Spleen (tissue), 11 donors: ENCODE measurements around the gene GTF3C5. TPM values are rescaled to one million over a fixed set of nuclear protein-coding genes. Genes with fewer than 3 reads are reported as not detected.

Experiments
- DNase-seq: peaks from one replicate; pipeline ENCODE4 v3.0.0-alpha.2; 2020
- H3K27ac ChIP-seq, 8 donors: fragments of 200-600 bp; sonication (generic) in 7 of 8; 1 replicate in 4 of 8; 2 replicates in 4 of 8; pipeline versions ENCODE4 v1.5.0 to v1.8.0; 2016 to 2021; ENCODE audit warnings: inconsistent platforms in 4 of 8, mild to moderate bottlenecking in 4 of 8, moderate library complexity in 1 of 8
- H3K27me3 ChIP-seq, 7 donors: fragments of 200-600 bp; sonication (generic) in 6 of 7; replicated peaks in 1 of 7; 1 replicate in 4 of 7; 2 replicates in 3 of 7; pipeline versions ENCODE4 v1.5.0 to v1.8.0; 2016 to 2021; ENCODE audit warnings: inconsistent platforms in 3 of 7, mild to moderate bottlenecking in 1 of 7
- H3K36me3 ChIP-seq, 6 donors: fragments of 200-600 bp; sonication (generic) in 5 of 6; 1 replicate in 4 of 6; 2 replicates in 2 of 6; pipeline versions ENCODE4 v1.5.0 to v1.8.0; 2016 to 2021; ENCODE audit warnings: inconsistent platforms in 2 of 6
- H3K4me1 ChIP-seq, 6 donors: fragments of 200-600 bp; sonication (generic) in 5 of 6; 1 replicate in 3 of 6; 2 replicates in 3 of 6; pipeline versions ENCODE4 v1.5.0 to v1.8.0; 2016 to 2021; ENCODE audit warnings: inconsistent platforms in 3 of 6
- H3K4me3 ChIP-seq, 8 donors: fragments of 200-600 bp; sonication (generic) in 7 of 8; 1 replicate in 4 of 8; 2 replicates in 4 of 8; pipeline versions ENCODE4 v1.5.0 to v1.8.0; 2016 to 2021; ENCODE audit warnings: inconsistent platforms in 4 of 8, mild to moderate bottlenecking in 4 of 8, moderate library complexity in 2 of 8
- H3K9me3 ChIP-seq, 8 donors: fragments of 200-600 bp; sonication (generic) in 7 of 8; 1 replicate in 4 of 8; 2 replicates in 4 of 8; pipeline versions ENCODE4 v1.5.0 to v1.8.0; 2016 to 2021; ENCODE audit warnings: inconsistent platforms in 4 of 8
- CTCF ChIP-seq, 11 experiments: fragments of 200-600 bp in 7 of 11; fragments of 450-650 bp in 4 of 11; sonication (generic) in 4 of 11; IDR thresholded peaks in 8 of 11; conservative IDR thresholded peaks in 3 of 11; 1 replicate in 7 of 11; 2 replicates in 4 of 11; pipeline versions ENCODE4 v1.4.0 to v1.8.0; 2016 to 2021; ENCODE audit warnings: antibody characterized with exemption in 11 of 11, inconsistent platforms in 4 of 11, mild to moderate bottlenecking in 1 of 11
- POLR2A ChIP-seq, 3 donors: fragments of 450-650 bp; IDR thresholded peaks; one replicate each; pipeline ENCODE4 v1.5.1; 2017; ENCODE audit warnings: antibody characterized with exemption in 3 of 3, mild to moderate bottlenecking in 1 of 3
- POLR2AphosphoS5 ChIP-seq, 3 donors: sonication (generic); formaldehyde crosslinking; IDR thresholded peaks; one replicate each; pipeline ENCODE4 v1.5.1; 2017; ENCODE audit warnings: antibody characterized with exemption in 3 of 3
- WGBS, 5 donors: extraction: QIAGEN DNeasy Blood & Tissue Kit in 3 of 5; methylation state at CpG; one replicate each; pipeline versions ENCODE4 v1.1.5 to v1.1.7; 2013 to 2018; 5-methylcytosine and 5-hydroxymethylcytosine counted together
- intact Hi-C: fragments of 100-400 bp; cut with DNase I; formaldehyde crosslinking; loops from one replicate; pipeline ENCODE4 v1.15.0; 2023; ENCODE audit warnings: low total_unique reads
- polyA plus RNA-seq, 3 donors: library from polyadenylated mRNA; stranded (reverse); fragments of 200-250 nt; gene quantifications; one replicate each; pipeline ENCODE4 v1.2.1, GENCODE V29; 2013
- total RNA-seq, 7 donors: library from RNA; depleted of rRNA in 3 of 7; stranded (reverse); fragments of >200 nt in 3 of 7; fragmentation: NEBNext Ultra II Directional in 4 of 7; extraction: Animal tissue kit (Norgen Biotek cat#: 25700) in 4 of 7; gene quantifications; one replicate each; pipeline versions ENCODE4 v1.1.0 to v1.2.1, GENCODE V29; 2016 to 2021
- donor health status: healthy with polysubstance abuse.
- donor health status: DM: no; HTN: no; CAD: no; lungs with moderate emphysema.
- donor health status: DM: no; HTN: no; CAD: no.
- donor health status: Bipolar disorder and iron deficiency.
- donor health status: healthy.
- donor health status: DM: no; HTN: no; CAD: no.
- donor health status: DM: yes; HTN: yes; CAD: no.

GTF3C5 gene
- total and polyA plus RNA-seq, 10 donors: 34.9 to 64.4 (median 47.5) TPM

- no peak for TF ChIP-seq POLR2AphosphoS5 (IDR thresholded peaks at IDR 0.05)
- no peak for TF ChIP-seq POLR2A (IDR thresholded peaks at IDR 0.05)
- TF ChIP-seq CTCF (IDR thresholded peaks at IDR 0.05 in 8 of 11, conservative IDR thresholded peaks at IDR 0.05 in 3 of 11): no peak
- 95 to 100% (median 97%) methylated on average over 3 of the region's 3 CpGs for WGBS, 5 donors
- intact Hi-C loops: no loop called here
- H3K36me3 ChIP-seq: peaks cover 9 to 36% (median 31%) of the 10 kb centered on the region in 6 donors
- peaks cover 0 to 30% (median 21%) of the 10 kb centered on the region in 8 donors for H3K9me3 ChIP-seq
- no peak overlapping the region for H3K4me3 ChIP-seq
- H3K4me1 ChIP-seq: peaks cover 0 to 6% (median 0%) of the 10 kb centered on the region in 6 donors
- H3K27ac ChIP-seq: no peak overlapping the region
- no peak for DNase-seq
- H3K27me3 ChIP-seq: no peaks in the 10 kb centered on the region
These were observed 64.1 kb downstream of the GTF3C5 start for GRCh38 chr9:133094842-133095393.

- WGBS, 5 donors: 87 to 97% (median 88%) methylated on average over 15 to 16 of the region's 16 CpGs
- intact Hi-C loops: no loop called here
- H3K9me3 ChIP-seq: peaks cover 0 to 30% (median 21%) of the 10 kb centered on the region in 8 donors
- TF ChIP-seq POLR2A (IDR thresholded peaks at IDR 0.05) (no peak), POLR2AphosphoS5 (IDR thresholded peaks at IDR 0.05) (peak in 2 of 3 donors; percentile 24 to 44), CTCF (IDR thresholded peaks at IDR 0.05 in 8 of 11, conservative IDR thresholded peaks at IDR 0.05 in 3 of 11) (no peak)
- no peak overlapping the region for H3K27ac ChIP-seq
- no peak overlapping the region for H3K4me3 ChIP-seq
- H3K36me3 ChIP-seq: peaks cover 9 to 70% (median 63%) of the 10 kb centered on the region in 6 donors
- H3K27me3 ChIP-seq: no peaks in the 10 kb centered on the region
- DNase-seq: peak; percentile 58
- H3K4me1 ChIP-seq: peaks cover 0 to 8% (median 1%) of the 10 kb centered on the region in 6 donors
These were observed 67.4 kb downstream of the GTF3C5 start for GRCh38 chr9:133098104-133098754.

- WGBS, 5 donors: 81 to 98% (median 85%) methylated on average over 3 to 5 of the region's 5 CpGs
- TF ChIP-seq POLR2A (IDR thresholded peaks at IDR 0.05) (no peak), POLR2AphosphoS5 (IDR thresholded peaks at IDR 0.05) (peak in 1 of 3 donors; percentile 57)
- intact Hi-C loops: no loop called here
- Histone ChIP-seq H3K27me3 (no peaks in the 10 kb centered on the region), H3K4me1 (peaks cover 0 to 15% (median 6%) of the 10 kb centered on the region in 6 donors), H3K36me3 (peaks cover 12 to 76% (median 69%) of the 10 kb centered on the region in 6 donors), H3K9me3 (peaks cover 0 to 30% (median 21%) of the 10 kb centered on the region in 8 donors), H3K27ac (no peak overlapping the region), H3K4me3 (no peak overlapping the region)
- DNase-seq: peak; percentile 63
These were observed 68.1 kb downstream of the GTF3C5 start for GRCh38 chr9:133098871-133099270.

- H3K4me1 ChIP-seq: peaks cover 0 to 16% (median 6%) of the 10 kb centered on the region in 6 donors
- TF ChIP-seq CTCF (IDR thresholded peaks at IDR 0.05 in 8 of 11, conservative IDR thresholded peaks at IDR 0.05 in 3 of 11) (no peak), POLR2AphosphoS5 (IDR thresholded peaks at IDR 0.05) (no peak), POLR2A (IDR thresholded peaks at IDR 0.05) (no peak)
- no peak overlapping the region for H3K27ac ChIP-seq
- WGBS, 5 donors: 86 to 98% (median 97%) methylated on average over 5 to 12 of the region's 12 CpGs
- H3K36me3 ChIP-seq: peaks cover 12 to 86% (median 79%) of the 10 kb centered on the region in 6 donors
- no peak overlapping the region for H3K4me3 ChIP-seq
- peak; percentile 69 for DNase-seq
- H3K27me3 ChIP-seq: no peaks in the 10 kb centered on the region
- intact Hi-C loops: no loop called here
- peaks cover 0 to 25% (median 20%) of the 10 kb centered on the region in 8 donors for H3K9me3 ChIP-seq
These were observed 69.1 kb downstream of the GTF3C5 start for GRCh38 chr9:133099726-133100505.
